ENCODE results near the gene WDR74.
"Not testable (repeated sequence)": the region's sequence is repeated elsewhere in the genome, so short reads cannot be mapped to it uniquely, and the experiment has no call there.

Gene WDR74

DNA sequence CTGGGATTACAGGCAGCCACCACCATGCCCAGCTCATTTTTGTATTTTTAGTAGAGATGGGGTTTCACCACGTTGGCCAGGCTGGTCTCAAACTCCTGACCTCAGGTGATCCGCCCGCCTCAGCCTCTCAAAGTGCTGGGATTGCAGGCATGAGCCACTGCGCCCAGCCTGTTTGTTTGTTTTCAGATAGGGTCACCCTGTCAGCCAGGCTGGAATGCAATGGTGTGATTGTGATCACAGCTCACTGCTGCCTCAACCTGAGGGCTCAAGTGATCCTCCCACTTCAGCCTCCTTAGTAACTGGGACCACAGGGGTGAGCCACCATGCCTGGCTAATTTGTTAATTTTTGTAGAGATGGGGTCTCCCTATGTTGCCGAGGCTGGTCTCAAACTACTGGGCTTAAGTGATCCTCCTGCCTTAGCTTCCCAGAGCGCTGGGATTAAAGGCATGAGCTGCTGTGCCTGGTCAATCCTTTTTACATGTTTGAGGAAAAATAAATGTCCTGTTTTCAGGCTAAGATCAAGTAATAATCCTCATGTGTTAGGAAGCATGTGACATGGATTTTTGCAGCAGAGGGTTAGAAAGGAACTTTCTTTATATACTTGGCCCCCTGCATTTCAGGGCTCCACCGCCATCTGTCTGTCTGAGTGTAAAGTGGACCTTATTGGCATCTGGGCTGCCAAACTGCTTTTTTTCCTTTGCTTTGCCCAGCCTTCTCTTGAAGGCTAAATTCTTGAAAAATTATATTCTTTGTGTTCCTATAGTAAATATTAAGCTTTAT lies 36.5 kb upstream of the WDR74 start:
- no peak for DNase-seq (ENCODE audit: low read depth)
- TF ChIP-seq CTCF (IDR thresholded peaks at IDR 0.05; ENCODE audit: insufficient read depth, low read depth, low read length, missing control alignments), result no peak
- no peak overlapping the region for H3K4me3 ChIP-seq (ENCODE audit: low read length)

DNA sequence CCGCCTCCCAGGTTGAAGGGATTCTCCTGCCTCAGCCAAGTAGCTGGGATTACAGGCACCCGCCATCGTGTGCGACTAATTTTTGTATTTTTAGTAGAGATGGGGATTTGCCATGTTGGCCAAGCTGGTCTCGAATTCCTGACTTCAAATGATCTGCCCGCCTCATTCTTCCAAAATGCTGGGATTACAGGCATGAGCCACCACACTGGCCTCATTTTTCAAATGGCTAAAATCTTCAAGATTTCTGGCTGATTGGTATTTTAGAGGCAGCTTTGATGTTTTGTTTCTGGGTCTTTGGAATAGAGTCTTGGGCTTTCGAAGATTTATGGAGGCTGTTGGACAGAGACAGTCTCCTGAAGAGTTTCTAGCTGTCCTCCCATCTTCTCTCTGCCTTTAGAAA lies 35.5 kb upstream of the WDR74 start:
- no peak overlapping the region for H3K4me3 ChIP-seq (ENCODE audit: low read length)
- DNase-seq (ENCODE audit: low read depth), result no peak
- no peak for TF ChIP-seq CTCF (IDR thresholded peaks at IDR 0.05; ENCODE audit: insufficient read depth, low read depth, low read length, missing control alignments)

- no peak for TF ChIP-seq CTCF (IDR thresholded peaks at IDR 0.05; ENCODE audit: insufficient read depth, low read depth, low read length, missing control alignments)
- DNase-seq (ENCODE audit: low read depth), result no peak
- H3K4me3 ChIP-seq (ENCODE audit: low read length), result no peak overlapping the region
These were observed 26.2 kb upstream of the WDR74 start for GRCh38 chr11:62865635-62866034.

GRCh38 chr11:62863687-62864335 lies 24.4 kb upstream of the WDR74 start:
- no peak for TF ChIP-seq CTCF (IDR thresholded peaks at IDR 0.05; ENCODE audit: insufficient read depth, low read depth, low read length, missing control alignments)
- H3K4me3 ChIP-seq (ENCODE audit: low read length), result no peak overlapping the region
- no peak for DNase-seq (ENCODE audit: low read depth)

DNA sequence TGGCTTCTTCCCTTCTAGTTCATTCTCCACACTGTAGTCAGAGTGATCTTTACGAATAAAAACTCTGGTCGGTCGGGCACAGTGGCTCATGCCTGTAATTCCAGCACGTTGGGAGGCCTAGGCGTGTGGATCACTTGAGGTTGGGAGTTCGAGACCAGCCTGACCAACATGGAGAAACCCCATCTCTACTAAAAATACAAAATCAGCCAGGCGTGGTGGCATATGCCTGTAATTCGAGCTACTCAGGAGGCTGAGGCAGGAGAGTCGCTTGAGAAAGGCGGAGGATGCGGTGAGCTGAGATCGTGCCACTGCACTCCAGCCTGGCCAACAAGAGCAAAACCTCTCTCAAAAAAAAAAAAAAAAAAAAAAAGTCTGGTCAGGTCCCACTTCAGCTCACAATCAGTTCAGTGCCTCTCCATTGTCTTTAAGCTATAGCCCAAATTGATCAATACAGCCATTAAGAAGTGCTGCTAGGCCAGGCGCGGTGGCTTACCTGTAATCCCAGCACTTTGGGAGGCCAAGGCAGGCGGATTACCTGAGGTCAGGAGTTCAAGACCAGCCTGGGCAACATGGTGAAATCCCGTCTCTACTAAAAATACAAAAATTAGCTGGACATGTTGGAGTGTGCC lies 22.3 kb upstream of the WDR74 start:
- not testable (repeated sequence) for H3K4me3 ChIP-seq (ENCODE audit: low read length); DNase-seq (ENCODE audit: low read depth)

DNA sequence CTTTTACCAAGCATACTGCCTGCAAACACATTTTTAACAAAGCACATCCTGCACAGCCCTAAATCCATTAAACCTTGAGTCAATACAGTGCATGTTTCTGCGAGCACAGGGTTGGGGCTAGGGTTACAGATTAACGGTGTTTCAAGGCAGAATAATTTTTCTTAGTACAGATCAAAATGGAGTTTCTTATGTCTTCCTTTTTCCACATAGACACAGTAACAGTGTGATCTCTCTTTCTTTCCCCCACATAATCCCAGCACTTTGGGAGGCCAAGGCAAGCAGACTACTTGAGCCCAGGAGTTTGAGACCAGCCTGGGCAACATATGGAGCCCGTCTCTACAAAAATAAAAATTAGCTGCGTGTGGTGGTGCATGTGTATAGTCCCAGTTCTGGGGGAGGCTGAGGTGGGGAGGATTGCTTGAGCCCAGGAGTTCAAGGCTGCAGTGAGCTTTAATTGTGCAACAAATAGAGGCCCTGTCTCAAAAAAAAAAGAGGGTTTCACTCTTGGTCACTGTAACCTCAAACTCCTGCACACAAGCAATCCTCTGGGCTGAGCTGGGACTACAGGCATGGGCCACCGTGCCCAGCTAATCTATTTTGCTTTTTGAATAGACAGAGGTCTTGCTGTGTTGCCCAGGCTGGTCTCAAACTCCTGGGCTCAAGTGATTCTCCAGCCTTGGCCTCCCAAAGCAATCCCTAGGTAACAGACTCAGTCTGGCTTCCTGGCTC lies 21.6 kb upstream of the WDR74 start:
- H3K4me3 ChIP-seq (ENCODE audit: low read length), result no peak overlapping the region
- DNase-seq (ENCODE audit: low read depth), result no peak
- TF ChIP-seq CTCF (IDR thresholded peaks at IDR 0.05; ENCODE audit: insufficient read depth, low read depth, low read length, missing control alignments), result no peak

- not testable (repeated sequence) for DNase-seq (ENCODE audit: low read depth); H3K4me3 ChIP-seq (ENCODE audit: low read length)
These were observed 19.9 kb upstream of the WDR74 start for GRCh38 chr11:62859281-62859703.
